ENCODE results near the gene GALNT17.

Gene GALNT17

DNA sequence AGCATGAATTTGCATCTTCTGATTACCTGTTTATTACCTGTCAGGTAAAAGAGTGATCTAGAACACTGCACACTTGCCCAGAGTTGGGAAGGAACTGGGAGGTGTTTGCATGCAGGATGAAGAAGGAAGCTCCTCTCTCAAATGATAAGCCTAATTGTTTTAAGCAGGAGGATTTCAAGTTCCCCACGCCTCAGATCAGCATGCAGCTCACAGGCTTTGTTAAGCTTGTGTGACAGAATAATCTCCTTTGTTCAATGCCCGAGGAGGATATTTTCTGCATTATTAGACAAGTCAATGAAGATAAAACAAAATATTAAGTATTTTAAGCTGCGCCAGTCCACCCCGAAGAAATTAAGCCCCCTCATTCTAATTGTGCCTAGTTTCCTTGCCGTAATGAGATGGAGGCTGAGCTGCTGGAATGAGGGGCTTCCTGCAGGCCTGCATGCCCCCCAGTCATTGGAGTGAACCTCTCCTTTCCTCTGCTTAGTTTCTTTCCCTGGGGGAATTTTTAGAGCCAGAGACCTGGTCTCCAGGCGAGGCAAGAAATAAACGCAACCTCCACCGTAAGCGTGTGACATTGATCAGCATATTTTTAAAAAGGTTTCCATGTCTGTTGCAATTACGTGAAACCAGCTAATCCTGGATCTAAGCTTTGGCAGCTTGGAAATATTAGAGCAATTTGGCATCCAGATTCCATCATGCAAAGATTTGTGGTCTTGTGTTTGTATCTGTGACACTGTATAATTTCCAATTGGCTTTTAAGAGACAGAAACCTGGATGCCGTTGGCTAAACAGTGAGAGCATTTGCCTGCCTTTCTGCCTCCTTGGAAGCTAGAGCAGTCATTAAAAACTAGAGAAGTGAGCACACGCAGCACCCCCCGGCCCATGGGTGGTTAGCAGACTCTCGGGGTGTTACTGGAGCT is 376.0 kb downstream of the GALNT17 start:
- DNase-seq (ENCODE audit: low read depth) = no peak

DNA sequence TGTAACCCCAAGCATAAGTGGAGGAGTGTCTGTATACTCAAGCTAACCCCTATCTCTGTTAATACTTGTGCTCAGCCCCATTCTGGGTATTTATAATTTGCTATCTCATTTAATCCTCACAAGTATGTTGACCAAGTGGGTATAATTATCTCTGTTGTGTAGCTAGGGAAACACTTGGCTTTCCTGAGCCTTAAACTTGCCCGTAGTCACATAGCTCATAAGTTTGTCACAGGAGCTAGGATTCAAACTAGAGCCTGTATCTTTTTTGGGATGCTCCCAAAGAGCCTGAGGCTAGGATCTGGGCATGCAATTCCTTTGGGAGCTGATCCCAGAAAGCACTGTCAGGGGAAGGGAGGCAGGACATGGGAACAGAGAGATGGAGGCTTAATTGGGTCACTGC is 377.4 kb downstream of the GALNT17 start:
- peak; percentile 4 for DNase-seq (ENCODE audit: low read depth)

- no peak for DNase-seq (ENCODE audit: low read depth)
These were observed 379.4 kb downstream of the GALNT17 start for GRCh38 chr7:71511361-71511807.

DNA sequence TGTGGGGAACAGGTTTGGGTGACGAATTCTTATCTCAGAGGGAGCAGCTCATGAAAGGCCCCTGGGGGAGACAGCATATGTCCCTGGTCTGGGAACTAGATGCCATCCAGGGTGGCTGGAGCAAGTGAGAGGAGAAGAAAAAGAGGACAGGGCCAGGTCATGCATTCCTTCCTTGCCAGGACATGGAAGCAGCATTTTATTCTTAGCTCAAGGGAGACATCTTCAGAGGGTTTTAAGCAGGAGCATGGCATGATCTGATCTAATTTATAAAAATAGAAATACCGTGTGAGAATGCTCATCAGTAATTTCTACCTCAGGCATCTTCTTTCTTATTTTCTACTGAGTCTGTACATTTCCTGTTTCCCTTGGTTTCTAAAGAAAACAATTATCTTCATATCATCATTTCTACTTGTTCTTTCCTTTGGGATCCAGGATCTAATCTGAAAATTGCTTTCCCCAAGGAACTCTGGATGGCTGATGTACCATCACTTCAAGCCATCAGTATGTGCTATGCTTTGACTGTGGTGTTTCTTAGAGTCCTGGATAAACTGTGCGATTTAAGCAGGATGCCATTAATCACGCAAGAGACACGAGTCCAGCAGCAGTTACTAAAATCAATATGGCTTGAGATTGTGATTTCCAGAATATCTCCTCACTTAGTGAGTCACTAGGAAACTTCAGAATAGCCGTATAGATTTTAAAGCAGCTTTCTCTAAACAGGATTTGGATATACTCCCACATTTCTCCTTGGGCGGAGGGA is 386.2 kb downstream of the GALNT17 start:
- DNase-seq (ENCODE audit: low read depth) = no peak

DNA sequence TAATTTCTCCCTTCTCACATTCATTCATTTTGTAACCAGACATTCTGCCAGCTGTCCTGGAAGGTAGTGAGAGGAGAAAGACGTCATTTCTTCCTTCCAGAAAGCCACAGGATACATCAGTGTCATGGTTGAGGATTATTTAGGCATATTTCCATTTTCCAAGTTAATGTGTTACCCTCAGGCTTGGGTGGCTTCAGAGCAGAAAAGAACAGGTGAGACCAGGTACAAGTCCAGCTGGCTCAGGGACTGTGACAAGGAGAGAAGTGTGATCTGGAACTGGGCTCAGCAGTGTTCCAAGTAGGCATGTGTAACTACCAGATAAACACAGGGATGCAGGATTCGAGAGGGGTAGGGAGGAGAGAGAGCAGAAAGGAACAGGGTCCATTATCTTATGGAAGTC is 386.9 kb downstream of the GALNT17 start:
- DNase-seq (ENCODE audit: low read depth) = no peak

GRCh38 chr7:71521506-71521905 is 389.6 kb downstream of the GALNT17 start:
- peak; percentile 65 for DNase-seq (ENCODE audit: low read depth)

- no peak for DNase-seq (ENCODE audit: low read depth)
These were observed 394.2 kb downstream of the GALNT17 start for GRCh38 chr7:71526106-71526505.

DNA sequence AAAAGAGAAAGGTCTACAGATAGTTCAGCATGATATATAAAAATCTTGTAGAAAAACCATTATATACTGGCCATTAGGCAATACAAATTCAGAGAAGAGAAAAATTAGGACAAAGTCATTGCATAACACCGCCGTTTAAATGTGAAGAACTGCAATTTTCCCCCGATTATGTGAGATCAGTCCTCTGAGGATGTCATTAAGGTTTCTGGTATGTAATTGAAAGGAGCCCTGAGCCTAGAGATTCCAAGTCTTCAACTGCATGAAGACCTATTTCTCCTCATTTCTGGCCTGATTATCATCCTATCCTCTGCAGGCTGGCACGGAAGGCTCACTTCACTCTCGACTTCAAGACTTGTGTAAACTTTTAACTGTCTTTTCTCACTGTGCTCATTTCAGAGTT is 395.3 kb downstream of the GALNT17 start:
- no peak for DNase-seq (ENCODE audit: low read depth)

GRCh38 chr7:71535616-71536015 is 403.7 kb downstream of the GALNT17 start:
- no peak for DNase-seq (ENCODE audit: low read depth)

DNA sequence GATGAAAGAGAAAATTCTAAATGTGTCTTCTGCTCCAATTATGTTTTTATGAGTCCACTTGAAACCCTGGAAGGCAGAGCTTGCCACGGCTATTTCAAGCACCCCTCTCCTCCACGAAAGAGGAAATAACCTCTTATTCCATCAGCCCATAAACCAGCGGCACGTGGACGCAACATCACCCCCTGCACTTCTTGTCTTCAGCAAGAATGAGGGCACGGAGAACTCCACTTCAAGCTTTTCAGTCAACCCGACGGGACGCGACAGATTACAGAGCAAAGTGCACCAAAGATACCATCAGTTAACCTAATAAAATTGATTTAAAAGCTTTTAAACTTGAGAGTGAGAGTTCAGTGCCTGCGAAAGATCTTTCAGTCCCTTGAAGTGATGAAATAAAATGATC is 406.3 kb downstream of the GALNT17 start:
- no peak for DNase-seq (ENCODE audit: low read depth)

GRCh38 chr7:71539615-71540014 is 407.7 kb downstream of the GALNT17 start:
- DNase-seq (ENCODE audit: low read depth) = no peak

DNA sequence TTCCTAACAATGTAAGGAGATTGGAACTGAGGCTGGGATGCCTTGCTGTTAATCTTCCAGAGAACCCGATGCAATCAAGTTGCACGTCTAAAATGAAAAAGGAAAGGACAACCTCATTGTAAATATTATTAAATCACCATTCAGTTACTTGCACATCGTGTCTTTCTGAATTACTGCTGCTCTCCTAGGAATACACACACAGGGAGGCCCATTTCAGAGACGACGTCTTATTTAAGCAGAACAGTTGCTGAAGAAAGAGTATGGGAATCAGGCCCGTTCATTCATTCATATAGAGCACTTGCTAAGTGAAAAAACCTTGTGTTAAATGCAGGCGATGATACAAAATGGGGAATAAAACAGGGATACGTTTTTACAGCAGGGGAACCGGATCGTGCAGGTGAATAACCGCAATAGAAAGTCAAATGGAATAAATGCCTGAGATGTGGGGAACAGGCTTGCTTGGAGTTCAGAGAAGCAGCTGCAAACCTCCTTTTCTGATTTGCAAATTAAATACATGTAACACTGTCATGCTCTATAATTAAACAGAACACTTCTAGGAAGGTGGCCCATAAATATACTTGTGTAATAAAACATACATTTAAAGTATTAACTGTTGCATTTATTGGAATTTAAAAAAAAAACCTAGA is 409.9 kb downstream of the GALNT17 start:
- DNase-seq (ENCODE audit: low read depth) = no peak

- DNase-seq (ENCODE audit: low read depth) = no peak
These were observed 411.5 kb downstream of the GALNT17 start for GRCh38 chr7:71543396-71543795.

DNA sequence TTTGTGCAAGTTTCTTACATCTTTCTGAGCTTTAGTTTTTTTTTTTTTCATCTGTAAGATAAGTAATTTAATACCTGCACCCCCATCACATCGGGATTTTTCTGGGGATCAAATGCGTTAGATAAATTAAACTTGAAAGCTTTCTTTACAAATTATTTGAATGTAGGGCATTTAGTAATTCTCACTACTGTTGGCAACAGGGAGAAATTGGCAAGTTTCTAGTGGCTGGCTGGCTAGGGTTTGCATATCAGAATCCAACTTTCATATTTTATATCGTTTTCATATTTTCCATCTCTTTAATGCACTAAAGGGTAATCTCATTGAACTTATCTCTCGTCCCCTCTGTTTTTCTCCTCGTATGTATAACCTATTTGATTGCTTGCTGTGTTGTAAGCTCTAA is 412.9 kb downstream of the GALNT17 start:
- no peak for DNase-seq (ENCODE audit: low read depth)

- no peak for DNase-seq (ENCODE audit: low read depth)
These were observed 415.5 kb downstream of the GALNT17 start for GRCh38 chr7:71547426-71547825.

GRCh38 chr7:71548746-71549145 is 416.8 kb downstream of the GALNT17 start:
- DNase-seq (ENCODE audit: low read depth) = no peak

- DNase-seq (ENCODE audit: low read depth) = no peak
These were observed 421.4 kb downstream of the GALNT17 start for GRCh38 chr7:71553306-71553705.

DNA sequence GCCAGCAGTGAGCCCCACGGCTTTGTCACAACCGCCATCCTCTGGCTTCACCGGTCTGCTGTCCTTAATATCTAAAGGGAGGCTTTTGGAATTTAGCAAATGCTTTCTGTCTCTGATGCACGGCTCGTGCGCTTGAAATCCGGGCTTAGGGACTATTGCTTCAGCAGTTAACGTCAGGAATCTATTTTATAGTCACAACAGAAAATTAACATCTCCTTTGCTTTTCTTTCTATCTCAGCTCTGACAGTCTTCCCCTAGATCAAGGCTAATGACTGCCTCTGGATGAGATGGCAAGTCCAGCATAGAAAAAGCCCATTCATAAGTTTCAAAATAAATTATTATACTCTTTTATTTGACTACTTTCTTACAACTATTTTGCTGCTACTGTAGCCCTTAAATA is 423.8 kb downstream of the GALNT17 start:
- DNase-seq (ENCODE audit: low read depth) = no peak

- no peak for DNase-seq (ENCODE audit: low read depth)
These were observed 427.1 kb downstream of the GALNT17 start for GRCh38 chr7:71558806-71559613.

GRCh38 chr7:71560354-71560995 is 428.5 kb downstream of the GALNT17 start:
- DNase-seq (ENCODE audit: low read depth) = no peak

GRCh38 chr7:71563276-71563675 is 431.3 kb downstream of the GALNT17 start:
- DNase-seq (ENCODE audit: low read depth) = no peak
